NOMO-1 treated with DMSO at 0.1 percent for 48 hours (cell line): ENCODE data around the gene RSRC2.
"Not testable (repeated sequence)": the region's sequence is repeated elsewhere in the genome, so short reads cannot be mapped to it uniquely, and the experiment has no call there.

ENCODE experiments used
- DNase-seq: peaks from one replicate; lab custom pipeline; 2025; ENCODE audit not compliant: unreplicated experiment; lab: John Stamatoyannopoulos, UW

RSRC2 gene

DNA sequence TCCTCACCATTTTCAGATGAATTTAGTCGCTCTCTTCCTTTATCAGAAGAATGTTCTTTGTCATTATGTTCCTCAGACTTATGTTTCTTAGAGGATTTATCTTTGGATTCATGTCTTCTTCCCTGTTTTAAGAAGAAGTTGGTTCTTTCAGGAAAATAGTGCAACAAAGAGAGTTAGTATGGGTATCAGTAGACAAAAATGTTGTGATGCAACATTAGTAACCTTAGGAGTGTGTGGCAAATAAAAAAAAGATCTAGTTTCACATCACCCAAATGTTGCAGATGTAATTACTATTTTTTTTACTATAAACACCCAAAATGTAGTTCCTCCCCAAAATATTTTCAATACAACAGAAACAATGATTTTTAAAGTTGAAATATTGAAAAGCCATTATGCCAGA, 7.8 kb downstream of the RSRC2 start:
- DNase-seq: no peak

DNA sequence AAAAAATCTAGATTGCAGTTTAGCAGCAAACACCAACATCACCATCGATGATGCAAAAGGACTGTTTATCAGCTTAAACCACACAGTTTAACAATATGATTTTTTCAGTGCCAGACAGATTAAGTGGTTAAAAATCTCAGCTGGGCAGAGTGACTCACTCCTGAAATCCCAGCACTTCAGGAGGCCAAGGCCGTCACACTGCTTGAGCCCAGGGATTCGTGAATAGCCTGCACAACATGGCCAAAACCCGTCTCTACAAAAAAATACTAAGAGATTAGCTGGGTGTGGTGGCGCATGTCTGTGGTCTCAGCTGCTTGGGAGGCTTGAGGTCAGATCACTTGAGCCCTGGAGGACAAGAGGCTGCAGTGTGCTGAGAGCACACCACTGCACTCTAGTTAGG, 8.9 kb downstream of the RSRC2 start:
- DNase-seq: no peak

DNA sequence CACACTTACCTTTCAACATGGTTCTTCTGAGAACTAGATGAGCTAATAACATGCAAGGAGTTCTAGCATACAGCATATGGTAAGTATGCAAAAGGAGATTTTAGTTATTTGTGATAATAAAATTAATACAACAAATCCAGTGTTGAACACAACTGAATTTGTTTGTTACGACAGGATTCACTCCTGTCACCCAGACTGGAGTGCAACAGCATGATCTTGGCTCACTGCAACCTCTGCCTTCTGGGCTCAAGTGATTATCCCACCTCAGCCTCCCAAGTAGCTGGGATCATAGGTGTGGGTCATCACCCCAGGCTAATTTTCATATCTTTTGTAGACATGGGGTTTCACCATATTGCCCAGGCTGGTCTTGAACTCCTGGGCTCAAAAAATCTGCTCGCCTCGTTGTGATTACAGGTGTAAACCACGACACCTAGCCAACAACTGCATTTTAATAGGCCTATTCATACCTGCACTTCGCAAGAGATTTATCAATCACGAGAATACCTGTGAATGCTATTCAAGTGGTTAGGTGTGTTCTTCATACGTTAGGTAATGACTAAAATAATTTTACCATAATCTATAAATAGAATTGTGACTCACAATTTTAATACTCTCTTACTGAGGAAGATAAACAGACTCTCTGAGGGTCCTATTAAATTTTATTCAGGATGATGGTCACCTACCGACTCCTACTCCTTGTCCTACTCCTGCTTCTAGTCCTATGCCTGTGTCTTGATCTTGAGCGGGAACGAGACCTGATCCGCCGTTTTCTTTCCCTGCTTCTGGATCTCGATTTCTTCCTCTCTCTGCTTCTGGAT, 10.0 kb downstream of the RSRC2 start:
- DNase-seq: no peak

DNA sequence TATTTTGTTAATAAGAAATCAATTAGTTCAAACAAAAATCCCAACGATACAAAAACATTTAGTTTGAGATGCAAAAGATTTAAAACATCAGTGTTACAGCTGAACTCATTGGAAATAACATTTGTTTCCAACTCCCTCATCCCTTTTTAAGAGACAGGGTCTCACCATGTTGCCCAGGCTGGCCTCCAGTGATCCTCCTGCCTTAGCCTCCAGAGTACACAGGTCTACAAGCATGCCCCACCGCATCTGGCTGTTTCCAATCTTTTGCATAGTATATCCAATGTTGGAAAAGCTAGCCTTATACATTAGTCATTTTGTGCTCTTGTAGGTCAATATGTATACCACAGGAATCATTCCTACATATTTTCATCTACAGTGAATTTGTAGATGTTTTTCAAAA, 11.5 kb downstream of the RSRC2 start:
- DNase-seq: no peak

DNA sequence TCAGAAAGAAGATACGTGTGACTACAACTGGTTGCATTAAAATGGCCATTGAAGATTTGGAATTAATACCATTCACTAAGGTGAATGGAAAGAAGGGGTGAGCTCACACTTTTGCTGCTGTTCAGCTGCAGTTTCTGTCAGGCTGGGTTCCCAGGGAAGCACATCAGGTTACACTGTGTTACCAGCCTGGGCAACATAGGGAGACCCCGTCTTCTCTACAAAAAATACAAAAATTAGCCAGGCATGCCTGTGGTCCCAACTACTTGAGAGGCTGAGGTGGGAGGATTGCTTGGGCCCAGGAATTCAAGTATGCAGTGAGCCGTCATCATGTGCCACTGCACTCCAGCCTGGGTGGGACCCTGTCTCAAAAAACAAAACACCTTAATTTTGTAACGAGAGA, 13.1 kb downstream of the RSRC2 start:
- DNase-seq: no peak

DNA sequence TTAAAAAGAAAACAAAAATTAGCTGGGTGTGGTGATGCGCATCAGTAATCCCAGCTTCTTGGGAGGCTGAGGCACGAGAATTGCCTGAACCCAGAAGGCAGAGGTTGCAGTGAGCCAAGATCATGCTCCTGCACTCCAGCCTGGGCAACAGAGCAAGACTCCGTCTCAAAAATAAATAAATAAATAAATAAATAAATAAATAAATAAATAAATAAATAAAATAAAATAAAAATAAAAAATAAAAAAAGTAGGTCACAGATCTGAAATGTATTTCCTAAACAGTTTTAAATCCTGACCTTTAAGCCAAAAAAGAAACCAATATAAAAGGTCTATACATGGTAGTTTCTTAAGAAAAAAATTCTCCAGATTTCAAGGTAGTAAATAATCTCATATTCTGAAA, 13.7 kb downstream of the RSRC2 start:
- DNase-seq: not testable (repeated sequence)

DNA sequence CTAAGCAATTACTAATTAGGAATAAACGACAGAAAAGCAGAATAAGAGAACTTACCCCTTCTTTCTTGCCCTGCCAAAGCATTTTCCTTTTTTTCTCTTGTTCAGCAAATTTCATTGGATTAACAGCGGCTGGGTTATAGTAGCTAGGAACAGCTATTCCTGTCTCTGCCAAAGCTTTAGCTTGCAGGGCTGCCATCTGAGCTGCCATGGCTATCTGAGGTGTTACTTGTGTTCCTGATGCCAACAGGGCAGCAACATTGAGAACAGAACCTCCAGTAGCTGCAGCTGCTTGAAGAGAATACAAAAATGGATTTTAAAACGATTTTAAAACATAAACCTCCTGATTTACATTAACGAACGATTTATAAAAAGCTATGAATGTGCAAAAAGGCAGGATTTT, 18.6 kb downstream of the RSRC2 start:
- no peak for DNase-seq

DNA sequence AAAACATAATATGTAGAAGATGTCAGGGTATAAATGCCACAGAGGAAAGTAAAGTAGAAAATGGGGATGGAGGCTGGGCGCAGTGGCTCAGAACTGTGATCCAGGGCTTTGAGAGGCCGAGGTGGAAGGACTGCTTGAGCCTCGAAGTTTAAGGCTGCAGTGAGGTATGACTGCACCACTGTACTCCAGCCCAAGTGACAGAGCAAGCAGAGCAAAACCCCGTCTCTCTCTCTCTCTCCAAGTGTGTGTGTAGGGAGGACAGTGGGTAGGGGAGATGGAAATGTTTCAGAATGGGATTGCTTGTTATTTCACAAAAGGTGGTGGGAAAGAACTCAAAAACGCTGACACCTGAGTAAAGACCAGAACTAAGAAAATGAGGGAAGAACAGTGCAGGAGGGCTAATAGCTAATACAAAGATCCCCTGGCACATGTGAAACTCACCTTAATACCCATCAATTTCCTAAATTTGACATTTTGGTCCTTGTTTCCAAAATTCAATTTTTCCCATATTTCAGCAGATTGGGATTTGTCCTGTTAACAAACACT, 20.3 kb downstream of the RSRC2 start:
- DNase-seq: no peak

DNA sequence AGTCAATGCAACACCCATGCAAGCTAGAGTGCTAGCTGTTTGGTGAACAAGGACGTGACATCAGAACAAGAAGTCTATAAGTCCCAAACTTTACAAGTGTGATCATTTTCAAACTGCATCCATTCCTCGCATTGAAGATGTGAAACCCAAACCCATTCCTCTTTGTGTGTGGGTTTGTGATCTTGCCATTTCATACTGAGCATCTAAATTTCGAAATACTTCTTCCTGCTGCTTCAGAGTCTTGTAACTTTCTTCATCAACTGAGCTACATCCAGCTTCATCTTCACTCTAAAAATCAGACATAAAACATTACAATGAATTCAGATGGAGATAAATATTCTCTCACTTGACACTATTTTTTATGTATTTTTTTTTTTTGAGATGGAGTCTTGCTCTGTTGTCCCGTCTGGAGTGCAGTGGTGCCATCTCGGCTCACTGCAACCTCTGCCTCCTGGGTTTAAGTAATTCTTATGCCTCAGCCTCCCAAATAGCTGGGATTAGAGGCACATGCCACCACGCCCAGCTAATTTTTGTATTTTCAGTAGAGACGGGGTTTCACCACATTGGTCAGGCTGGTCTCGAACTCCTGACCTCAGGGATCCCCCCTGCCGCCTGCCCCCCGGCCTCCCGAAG, 21.2 kb downstream of the RSRC2 start:
- DNase-seq: peak; percentile 36

DNA sequence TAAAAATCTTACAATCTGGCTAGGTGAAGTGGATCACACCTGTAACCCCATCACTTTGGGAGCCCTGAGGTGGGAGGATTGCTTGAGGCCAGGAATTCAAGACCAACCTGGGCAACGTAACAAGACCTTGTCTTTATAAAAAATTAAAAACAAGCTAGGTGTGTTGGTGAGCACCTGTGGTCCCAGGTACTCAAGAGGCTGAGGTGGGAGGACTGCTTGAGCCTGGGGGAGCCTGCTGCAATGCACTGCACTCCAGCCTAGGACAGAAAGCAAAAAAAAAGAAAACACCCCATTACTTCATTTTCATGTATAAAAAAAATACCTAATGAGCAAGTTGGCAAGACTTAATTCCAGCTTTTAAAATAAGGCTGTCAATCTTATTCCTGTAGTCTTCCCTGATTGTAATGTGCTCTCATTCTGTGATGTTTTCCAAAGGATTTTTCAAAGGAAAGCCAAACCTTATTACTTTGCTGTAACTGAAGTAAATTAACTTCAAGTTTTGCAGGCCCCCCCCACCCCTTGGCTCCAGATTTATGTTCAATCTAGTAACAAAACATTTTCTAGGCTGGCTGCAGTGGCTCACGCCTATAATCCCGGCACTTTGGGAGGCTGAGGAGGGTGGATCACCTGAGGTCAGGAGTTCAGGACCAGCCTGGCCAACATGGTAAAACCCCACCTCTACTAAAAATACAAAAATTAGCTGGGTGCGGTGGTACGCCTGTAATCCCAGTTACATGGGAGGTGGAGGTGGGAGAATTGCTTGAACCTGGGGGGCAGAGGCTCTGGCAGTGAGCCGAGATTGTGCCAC, 22.7 kb downstream of the RSRC2 start:
- DNase-seq: no peak

DNA sequence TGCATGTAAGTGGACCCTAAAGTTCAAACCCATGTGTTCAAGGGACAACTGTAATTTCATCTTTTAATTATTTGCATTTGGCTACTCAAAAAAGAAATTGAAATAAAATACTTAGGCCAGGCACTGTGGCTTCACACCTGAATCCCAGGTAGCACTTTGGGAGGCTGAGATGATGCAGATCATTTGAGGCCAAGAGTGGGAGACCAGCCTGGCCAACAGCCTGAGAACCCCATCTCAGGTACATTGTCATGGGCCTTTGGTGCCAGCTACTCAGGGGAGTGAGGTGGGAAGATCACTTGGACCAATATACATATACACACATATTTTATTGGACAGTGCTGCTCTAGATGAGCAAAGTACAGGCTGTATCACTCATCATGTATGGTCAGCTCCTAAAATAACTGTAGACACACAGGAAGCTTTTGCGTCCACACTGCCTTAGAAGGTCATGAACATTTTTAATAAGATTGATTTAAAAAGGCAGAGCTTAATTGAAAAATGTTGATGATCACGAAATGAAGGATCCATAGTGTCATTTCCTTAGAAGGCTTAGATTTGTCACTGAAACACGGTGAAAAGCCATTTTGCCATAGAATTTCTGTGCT, 23.5 kb downstream of the RSRC2 start:
- DNase-seq: no peak

DNA sequence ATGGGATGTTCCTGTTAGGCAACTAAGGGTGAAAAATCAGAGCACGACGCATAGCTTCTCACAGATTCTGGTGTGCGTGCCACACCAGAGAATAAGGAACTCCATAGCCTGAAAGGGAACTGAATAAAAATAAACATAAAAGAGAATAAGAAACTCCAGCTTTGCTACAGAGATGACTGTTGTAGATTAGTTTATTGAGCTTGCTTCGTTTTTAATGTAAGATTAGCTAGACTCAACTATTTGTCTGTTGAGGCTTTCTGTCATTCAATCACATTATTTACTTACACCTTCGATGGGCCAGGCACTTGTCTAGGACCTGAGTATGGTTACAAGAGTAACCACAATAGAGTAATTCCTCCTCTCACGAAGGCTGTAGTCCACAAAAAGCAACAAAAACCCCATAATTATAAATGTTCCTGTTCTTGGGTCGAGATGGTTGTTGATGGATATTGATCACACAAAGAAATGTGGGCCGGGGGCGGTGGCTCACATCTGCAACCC, 25.2 kb downstream of the RSRC2 start:
- DNase-seq: peak; percentile 70

DNA sequence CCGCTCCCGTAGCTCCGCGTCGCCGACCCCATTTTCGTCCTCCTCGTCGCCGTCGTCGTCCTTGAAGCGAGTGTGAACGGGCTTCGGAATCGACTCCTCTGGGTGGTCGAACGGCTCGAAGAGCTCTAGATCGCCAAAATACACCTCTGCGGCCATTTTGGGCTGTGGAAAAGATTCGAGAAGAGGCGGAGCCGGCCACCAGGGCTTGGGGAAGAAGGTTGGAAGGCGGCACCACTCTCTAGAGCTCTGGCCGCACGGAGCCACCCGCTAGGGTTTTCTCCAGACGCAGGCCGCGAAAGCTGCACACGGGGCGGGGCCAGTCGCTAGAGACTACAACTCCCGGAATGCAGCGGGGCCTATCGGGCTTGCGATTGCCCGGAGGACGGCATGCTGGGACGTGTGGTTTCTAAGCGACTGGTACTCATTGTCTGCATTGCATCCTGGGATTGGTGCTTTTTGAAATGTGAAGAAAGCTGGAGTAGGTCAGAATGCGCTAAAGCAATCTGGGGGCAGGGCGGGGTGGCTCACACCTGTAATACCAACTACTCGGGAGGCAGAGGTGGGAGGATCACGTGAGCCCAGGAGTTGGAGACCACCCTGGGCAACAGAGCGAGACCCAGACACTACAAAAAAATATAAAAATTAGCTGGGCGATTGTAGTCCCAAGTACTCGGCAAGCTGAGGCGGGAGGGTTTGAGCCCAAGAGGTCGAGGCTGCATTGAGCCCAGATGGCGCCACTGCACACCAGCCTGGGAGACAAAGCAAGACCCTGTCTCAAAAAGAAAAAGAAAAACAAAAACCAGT, 25.8 kb downstream of the RSRC2 start, which contains the start of gene ZCCHC8:
ZCCHC8 (minus strand) TSS at position 248 of the 804 bp plus-strand sequence; CDS start at position 156, 92 bp downstream.
- DNase-seq: peak; percentile 99

DNA sequence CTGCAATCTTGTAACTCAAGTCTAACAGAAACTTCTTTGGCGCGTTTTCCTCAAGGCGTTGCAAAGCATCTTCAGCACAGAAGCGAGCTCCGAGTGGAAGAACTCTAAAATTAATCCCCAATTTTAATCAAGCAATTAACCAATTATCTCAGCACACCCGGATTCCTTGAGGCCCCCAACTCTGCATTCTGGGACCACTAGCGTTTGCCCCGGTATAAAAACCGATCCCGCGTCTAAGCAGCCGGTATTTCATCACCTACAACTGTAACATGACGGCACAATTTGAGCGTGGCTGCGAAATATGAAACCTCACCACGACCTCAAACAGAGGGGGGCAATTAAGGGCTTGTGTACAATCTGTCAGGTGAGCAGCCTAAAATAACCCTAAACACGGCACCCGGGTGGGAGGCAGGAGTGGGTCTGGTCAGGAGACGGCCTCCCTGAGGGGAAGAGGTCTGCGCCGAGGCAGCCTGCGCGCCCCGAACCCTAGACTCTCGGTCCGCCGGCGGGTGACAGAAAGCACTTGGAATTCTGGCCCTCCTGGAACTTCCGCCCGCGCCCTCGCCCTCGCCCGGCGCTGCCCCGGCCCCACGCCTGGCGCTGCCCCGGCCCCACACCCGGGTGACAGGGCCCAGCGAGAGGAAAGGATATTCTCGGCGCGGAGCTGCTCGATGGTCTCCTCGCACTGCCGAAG, 26.6 kb downstream of the RSRC2 start:
- DNase-seq: peak; percentile 52

DNA sequence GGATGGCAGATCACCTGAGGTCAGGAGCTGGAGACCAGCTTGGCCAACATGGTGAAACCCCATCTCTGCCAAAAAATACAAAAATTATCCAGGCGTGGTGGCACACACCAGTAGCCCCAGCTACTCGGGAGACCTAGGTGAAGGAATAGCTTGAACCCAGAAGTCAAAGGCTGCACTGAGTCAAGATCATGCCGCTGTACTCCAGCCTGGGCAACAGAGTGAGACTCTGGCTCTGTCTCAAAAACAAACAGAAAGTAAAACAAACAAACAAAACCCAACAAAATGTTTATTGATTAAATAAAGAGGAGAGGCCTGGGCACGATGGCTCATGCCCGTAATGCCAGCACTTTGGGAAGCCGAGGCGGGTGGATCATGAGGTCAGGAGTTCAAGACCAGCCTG, 31.5 kb downstream of the RSRC2 start:
- DNase-seq: no peak

DNA sequence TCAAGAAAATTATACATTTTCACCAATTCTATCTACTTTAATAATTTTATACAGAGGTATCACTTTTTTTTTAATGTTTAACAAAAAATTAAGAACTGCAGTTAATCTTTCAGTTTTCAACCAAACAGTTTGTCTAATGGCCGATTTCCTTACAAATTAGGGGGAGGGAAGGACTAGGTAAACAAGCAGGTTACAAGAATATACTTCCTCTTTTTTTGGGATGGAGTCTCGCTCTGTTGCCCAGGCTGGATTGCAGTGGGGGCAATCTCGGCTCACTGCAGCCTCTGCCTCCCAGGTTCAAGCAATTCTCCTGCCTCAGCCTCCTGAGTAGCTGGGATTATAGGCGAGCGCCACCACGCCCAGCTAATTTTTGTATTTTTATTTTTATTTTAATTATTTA, 33.5 kb downstream of the RSRC2 start:
- not testable (repeated sequence) for DNase-seq

DNA sequence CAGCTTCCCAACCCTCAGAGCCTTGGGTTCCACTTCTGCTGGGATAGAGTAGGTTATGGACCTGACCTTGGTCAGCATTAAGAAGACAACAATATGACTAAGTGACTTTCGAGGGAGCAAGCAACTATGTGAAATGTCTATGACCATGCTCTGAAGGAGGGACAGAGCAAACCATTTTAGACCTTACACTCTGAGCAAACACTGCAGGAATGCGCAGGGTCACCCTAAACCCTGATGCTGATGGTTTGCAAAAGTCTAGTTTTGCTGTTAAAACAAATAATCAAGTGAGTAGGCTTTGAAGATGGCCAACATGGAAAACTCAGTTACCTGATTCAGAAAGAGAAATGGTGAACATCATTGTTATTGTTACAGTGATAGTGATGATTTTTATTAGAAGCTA, 34.7 kb downstream of the RSRC2 start:
- DNase-seq: no peak

DNA sequence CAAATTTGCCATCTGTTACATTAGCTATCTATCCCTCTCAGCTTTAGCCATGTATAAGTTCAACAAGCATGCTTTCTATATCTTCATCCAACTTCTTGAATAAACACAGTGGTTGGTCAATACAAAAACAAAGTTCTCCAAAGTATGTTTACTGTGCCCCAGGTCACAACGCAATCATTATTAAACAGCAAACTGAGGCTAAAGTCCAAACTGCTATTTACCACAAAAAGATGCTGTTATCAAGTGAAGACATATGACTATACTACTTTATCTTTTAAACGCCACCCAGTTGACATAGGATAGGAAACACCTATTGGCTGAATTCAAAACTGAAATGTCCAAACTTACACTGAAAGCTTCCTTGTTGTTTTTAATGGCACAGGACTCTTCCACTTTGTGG, 37.7 kb downstream of the RSRC2 start:
- DNase-seq: no peak

DNA sequence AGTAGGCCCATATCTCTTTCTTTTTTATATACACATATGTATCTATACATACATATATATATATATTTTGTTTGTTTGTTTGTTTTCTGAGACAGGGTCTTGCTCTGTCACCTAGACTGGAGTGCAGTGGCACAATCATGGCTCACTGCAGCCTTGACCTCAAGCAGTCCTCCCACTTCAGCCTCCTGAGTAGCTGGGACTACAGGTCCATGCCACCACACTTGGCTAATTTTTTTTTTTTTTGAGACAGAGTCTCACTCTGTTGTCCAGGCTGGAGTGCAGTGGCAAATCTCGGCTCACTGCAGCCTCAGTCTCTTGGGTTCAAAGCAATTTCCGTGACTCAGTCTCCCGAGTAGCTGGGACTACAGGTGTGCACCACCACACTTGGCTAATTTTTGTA, 38.9 kb downstream of the RSRC2 start:
- not testable (repeated sequence) for DNase-seq
